Measurements from ENCODE around the gene ANGPTL4.

DNA sequence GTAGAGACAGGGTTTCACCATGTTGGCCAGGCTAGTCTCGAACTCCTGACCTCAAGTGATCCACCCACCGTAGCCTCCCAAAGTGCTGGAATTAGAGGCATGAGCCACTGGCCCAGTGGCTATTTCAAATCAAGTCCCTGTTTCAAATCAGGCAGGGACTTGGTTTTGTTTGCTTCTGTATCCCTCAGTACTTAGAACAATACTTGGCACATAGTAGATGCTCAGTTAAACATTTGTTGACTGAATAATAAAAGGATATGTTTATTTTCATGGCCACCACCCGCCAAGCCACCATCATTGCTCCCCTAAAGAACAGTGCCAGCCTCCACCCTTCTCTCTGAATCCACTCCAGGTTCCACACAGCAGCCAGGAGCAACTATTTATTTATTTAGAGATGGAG, 38.5 kb upstream of the ANGPTL4 start:
- TF ChIP-seq POLR2A (IDR thresholded peaks at IDR 0.05) = no peak
- TF ChIP-seq, protein P1, sequence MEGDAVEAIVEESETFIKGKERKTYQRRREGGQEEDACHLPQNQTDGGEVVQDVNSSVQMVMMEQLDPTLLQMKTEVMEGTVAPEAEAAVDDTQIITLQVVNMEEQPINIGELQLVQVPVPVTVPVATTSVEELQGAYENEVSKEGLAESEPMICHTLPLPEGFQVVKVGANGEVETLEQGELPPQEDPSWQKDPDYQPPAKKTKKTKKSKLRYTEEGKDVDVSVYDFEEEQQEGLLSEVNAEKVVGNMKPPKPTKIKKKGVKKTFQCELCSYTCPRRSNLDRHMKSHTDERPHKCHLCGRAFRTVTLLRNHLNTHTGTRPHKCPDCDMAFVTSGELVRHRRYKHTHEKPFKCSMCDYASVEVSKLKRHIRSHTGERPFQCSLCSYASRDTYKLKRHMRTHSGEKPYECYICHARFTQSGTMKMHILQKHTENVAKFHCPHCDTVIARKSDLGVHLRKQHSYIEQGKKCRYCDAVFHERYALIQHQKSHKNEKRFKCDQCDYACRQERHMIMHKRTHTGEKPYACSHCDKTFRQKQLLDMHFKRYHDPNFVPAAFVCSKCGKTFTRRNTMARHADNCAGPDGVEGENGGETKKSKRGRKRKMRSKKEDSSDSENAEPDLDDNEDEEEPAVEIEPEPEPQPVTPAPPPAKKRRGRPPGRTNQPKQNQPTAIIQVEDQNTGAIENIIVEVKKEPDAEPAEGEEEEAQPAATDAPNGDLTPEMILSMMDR (IDR thresholded peaks at IDR 0.05 in 8 of 11, conservative IDR thresholded peaks at IDR 0.05 in 3 of 11) = no peak
- no peak for TF ChIP-seq POLR2AphosphoS5 (IDR thresholded peaks at IDR 0.05)
